Globus pallidus (tissue), 1 donor: Measurements from ENCODE around the gene KIF7.
"Not testable (repeated sequence)": the region's sequence is repeated elsewhere in the genome, so short reads cannot be mapped to it uniquely, and the experiment has no call there.

ENCODE experiments used
- DNase-seq: peaks from one replicate; pipeline ENCODE4 v3.0.0-alpha.2; 2015; ENCODE audit warnings: low spot score

Gene KIF7

DNA sequence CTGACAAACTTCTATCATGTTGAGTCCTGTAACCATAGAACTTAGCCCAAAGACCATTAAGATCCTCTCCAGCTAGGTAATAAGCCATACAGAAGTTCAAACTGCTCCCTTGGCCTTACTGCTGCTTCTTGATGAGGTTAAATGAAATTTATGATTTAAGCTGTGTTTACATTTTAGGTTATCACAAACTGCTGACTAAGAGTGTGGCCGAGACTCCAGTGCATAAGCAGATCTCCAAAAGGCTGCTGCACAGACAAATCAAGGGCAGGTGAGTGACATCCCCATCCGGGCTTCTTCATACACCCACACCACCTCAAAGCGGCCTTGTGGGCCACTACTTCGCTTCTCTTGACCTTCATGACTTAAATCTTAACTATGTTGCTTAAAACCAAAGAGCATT is 39.0 kb downstream of the KIF7 start:
- DNase-seq: no peak

- no peak for DNase-seq
These were observed 40.1 kb downstream of the KIF7 start for GRCh38 chr15:89615135-89615534.

DNA sequence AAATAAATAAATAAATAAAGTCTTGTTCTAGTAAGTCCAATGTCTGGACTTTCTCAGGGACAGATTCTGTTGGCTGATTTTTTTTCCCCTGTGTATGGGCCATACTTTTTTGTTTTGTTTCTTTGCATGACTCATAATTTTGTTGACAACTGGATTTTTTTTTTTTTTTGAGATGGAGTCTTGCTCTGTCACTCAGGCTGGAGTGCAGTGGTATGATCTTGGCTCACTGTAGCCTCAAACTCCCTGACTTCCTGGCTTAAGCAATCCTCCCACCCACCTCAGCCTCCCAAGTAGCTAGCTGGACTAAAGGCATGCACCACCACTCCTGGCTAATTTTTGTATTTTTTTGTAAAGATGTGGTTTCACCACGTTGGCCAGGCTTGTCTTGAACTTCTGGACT is 41.1 kb downstream of the KIF7 start:
- no peak for DNase-seq

DNA sequence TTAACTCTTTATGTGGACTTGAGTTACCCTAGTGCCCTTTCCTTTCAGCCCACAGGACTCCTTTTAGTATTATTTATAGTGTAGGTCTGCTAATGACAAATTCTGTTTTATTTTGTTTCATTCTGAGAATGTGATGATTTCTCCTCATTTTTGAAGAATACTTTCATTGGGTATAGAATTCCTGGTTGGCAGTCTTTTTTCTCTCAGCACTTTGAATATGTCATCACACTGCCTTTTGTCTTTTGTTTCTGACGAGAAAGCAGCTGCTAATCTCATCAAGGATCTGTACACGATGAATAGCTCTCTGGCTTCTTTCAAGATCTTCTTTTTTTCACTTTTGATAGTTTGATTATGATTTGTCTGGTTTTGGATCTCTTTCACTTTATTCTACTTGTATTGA is 42.2 kb downstream of the KIF7 start:
- DNase-seq: no peak

DNA sequence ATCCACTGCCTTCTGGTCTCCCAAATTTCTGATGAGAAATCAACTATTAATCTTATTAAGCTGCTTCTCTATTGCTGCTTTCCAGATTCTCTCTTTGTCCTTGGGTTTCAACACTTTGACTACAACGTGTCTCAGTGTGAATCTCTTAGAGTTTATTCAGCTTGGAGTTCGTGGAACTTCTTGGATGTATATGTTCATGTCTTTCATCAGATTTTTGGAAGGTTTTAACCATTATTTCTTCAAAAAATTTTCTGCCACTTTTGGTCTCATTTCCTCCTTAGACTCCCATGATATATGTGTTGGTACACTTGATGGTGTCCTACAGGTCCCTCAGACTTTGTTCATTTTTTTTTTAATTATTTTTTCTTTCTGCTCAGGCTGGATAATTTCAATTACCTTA is 44.0 kb downstream of the KIF7 start:
- no peak for DNase-seq

DNA sequence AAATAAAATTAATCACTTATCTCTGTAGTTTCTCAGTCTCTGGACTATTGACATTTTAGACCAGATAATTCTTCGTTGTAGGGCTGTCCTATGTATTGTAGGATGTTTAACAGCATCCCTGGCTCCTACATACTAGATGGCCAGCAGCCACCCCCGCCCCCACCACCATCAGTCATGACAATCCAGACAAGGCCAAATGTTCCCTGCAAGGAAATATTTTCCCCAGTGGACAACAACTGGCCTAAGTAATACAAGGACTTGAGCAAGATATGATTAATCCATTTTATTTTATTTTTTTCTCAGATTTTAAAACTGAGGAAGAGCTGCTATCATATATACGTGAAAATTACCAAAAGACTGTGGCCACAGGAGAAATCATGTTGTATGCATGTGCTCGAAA is 56.2 kb downstream of the KIF7 start:
- no peak for DNase-seq

DNA sequence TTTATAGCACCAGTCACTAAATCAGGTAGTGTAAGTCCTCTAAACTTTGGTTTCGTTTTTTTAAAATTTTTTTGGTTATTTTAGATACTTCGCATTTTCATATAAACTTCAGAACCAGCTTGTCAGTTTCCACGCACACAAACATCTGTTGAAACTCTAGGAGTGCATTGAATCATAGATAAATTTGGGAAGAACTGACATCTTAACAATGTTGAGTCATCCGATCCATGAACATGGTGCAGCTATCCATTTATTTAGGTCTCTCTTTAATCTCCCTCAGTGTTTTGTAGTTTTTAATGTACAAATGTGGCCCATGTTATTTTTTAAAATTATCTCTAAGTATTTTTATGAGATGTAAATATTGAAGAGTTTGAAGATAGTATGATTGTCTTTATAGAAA is 62.2 kb downstream of the KIF7 start:
- no peak for DNase-seq

DNA sequence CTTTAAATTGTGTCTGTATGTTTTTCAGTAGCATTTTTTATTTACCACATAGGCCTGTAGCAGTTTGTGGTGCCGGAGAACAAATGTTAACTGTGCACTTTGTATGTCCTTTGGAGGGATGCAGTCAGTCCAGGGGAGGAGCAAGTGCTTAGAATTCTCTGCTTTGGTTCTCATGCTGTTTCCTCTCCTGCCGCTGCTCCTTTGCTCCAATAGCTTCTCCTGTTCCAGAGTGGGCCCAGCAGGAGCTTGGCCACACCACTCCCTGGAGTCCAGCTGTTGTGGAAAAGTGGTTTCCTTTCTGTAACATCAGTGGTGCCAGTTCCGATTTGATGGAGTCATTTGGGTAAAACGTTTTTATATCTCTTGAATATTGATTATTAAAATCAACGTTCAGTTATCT is 63.4 kb downstream of the KIF7 start:
- DNase-seq: no peak

GRCh38 chr15:89587955-89588354 is 67.3 kb downstream of the KIF7 start:
- DNase-seq: no peak

- DNase-seq: no peak
These were observed 68.6 kb downstream of the KIF7 start for GRCh38 chr15:89586651-89587050.

DNA sequence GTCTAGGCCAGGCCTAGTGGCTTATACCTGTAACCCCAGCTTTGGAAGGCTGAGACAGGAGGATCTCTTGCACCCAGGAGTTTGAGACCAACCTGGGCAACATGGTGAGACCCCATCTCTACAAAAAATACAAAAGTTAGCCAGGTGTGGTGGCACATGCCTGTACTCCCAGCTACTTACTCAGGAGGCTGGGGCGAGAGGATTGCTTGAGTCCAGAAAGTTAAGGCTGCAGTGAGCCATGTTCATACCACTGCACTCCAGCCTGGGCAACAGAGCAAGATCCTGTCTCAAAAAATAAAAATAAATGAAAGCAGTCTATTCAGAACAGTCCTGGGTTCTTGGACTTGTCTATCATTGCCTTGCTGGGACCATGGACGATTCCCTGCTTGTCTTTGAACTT is 74.5 kb downstream of the KIF7 start:
- not testable (repeated sequence) for DNase-seq

DNA sequence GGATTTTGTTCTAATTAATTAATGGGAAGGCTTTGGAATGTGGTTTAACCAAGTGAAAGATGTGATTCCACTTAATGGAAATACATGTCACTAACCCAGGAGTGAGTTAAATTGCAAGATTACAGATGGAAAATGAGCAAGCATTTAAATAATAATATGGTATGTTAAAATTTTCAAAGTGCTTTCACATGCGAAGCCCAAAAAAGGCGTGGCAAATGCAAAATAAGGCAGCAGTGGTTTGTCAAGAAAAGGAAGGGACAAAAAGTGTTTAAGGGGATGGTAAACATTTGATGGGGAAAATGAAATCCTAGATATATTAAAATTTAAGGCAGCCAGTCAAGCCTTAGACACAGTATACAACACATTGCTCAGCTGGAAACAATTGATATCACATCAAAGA is 77.1 kb downstream of the KIF7 start:
- DNase-seq: no peak
